GM20000 (cell line): ENCODE data around the gene COPB2.
"Not testable (repeated sequence)": the region's sequence is repeated elsewhere in the genome, so short reads cannot be mapped to it uniquely, and the experiment has no call there.

Source experiments
- DNase-seq: peaks from one replicate; pipeline ENCODE4 v3.0.0; 2012; ENCODE audit warnings: low spot score
- CTCF ChIP-seq: IDR thresholded peaks from 2 replicates; pipeline ENCODE4 v1.5.1; 2012; ENCODE audit warnings: mild to moderate bottlenecking, control low read depth; ENCODE audit errors: extremely low read depth, missing control alignments

Gene COPB2

DNA sequence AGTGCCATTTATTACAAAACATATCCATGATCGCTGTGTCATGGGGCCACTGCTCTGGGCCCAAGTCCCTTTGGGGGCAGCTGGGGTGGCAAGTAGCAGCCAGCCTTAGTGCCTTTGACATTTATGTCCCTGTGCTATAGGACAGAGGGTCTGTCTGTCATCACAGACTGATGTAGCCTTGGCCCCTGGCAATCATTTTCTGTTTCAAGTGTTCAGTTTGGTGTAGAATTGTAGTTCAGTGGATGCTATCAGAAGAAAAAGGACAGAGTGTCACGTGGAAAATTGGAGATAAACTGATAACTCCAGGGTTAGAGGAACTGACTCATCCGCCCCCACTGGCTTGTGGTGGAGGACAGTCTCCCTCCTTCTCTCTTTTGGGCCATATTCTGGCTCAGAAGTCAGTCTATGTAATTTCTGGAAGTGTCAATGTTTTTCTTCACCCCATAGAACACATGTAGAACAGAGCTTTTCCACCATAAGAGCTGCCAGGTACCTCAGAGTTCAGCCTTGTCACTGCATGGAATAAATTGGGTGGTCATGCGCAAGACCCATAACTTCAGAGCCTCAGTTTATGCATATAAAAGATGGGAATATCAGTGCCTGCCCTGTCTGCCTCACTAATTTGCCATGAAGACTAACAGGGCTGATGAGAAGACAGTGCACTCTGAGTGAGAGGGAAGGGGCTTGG, 50.1 kb downstream of the COPB2 start:
- no peak for DNase-seq
- TF ChIP-seq CTCF, result no peak

DNA sequence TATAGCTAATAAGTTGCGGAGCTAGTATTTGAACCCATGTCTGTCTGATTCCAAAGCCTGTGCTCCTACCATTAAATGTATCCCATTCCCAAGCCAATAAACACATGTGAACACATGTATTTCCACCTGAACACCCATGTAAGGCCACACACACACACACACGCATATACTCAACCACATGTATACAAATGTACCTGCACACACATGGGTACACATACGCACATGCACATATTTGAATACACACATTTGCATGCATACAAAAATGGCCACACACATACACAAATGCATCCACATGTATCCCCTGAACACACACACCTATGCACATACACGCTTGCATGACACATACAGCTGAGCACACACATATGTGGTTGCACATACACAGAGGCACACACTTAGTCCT, 51.0 kb downstream of the COPB2 start:
- DNase-seq, result no peak
- TF ChIP-seq CTCF, result no peak

GRCh38 chr3:139334675-139335074, 54.8 kb downstream of the COPB2 start:
- DNase-seq, result not testable (repeated sequence)

DNA sequence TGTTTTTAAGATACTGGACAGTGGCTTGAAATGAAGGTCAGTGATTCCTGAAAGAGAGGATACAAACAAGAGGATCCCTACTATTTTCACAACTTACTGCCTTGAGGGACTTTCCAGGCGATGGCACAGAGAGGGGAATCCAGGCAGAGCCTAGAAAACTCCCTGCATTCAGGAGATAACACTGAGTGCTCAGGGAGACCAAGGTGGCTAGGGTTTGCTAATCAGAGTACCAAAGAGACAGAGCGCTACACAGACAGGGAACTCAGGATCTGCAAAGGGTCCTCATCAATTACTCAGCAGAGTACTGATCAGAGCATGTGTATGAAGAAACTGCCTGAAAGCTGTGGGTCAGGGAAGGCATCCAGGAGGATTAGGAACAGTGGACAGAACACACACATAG, 57.4 kb downstream of the COPB2 start:
- TF ChIP-seq CTCF, result no peak
- DNase-seq, result no peak

GRCh38 chr3:139329364-139329850, 60.0 kb downstream of the COPB2 start:
- TF ChIP-seq CTCF, result peak; percentile 100

DNA sequence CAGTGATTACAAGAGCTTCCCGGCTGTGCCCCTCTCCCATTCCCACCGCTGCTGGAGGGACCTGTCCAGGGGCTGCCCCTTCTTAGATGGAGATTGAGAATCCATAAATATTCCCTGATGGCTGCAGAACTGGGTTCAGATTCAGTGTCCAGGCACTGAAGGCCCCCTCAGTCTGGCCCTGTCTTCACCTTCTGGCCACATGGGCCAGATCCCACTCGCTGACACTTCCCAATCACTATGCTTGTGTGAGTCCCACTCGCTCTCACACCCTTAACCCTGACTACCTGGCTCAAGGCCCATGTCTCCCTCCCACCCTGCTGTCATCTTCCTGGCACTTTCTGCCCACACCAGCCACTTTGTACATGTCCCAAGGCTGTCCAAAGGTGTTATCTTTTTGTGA, 61.1 kb downstream of the COPB2 start:
- TF ChIP-seq CTCF, result no peak
- DNase-seq, result no peak

More at GRCh38 chr3:139329364-139329850, 60.0 kb downstream of the COPB2 start:
- DNase-seq, result peak; percentile 86

- TF ChIP-seq CTCF, result no peak
- no peak for DNase-seq
These were observed 61.6 kb downstream of the COPB2 start for GRCh38 chr3:139327861-139328260.

- no peak for TF ChIP-seq CTCF
- DNase-seq, result no peak
These were observed 62.2 kb downstream of the COPB2 start for GRCh38 chr3:139327231-139327630.
